ENCODE measurements around the gene ADGRG3.

ADGRG3 gene

DNA sequence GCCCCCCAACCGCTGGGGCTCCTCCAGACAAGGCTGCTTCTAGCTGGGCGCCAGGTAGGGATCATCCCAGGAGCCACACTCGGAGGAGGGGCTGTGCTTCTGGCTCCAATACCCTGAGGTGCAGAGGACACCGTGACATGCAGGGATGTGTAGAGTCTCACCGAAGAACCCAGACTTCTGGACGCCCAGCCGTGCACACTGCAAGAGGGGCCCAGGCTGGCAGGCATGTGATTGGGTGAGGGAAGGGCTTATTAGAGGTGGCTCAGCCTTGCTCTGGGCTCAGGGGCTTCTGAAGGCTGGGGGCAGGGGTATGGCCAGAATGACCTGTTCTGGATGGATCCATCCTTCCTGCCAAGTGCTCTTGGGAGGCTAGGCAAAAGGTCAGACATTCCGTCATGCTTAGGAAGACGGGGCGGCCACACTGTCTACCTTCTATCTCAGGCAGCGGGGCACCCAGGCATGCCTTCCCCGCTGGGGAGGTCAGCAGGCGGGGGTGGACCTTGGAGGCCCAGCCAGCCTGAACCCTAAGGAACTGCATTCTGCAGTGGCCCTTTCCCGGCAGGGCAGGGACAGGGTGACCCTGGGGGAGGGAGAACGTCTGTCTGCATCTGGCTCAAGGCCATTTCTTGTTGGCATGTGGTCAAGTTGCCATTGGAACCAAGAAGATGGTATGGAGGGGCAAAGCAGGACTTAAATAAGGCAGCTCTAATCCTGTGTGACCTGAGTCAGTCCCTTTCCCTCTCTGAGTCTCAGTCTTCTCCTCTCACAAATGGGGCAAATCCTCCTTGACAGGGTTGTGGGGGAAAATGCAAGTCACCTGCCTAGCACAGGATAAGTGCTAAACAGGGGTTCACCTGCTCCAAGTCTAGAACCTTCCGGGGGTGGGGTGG lies 45.5 kb upstream of the ADGRG3 start:
- TF ChIP-seq, protein P1, sequence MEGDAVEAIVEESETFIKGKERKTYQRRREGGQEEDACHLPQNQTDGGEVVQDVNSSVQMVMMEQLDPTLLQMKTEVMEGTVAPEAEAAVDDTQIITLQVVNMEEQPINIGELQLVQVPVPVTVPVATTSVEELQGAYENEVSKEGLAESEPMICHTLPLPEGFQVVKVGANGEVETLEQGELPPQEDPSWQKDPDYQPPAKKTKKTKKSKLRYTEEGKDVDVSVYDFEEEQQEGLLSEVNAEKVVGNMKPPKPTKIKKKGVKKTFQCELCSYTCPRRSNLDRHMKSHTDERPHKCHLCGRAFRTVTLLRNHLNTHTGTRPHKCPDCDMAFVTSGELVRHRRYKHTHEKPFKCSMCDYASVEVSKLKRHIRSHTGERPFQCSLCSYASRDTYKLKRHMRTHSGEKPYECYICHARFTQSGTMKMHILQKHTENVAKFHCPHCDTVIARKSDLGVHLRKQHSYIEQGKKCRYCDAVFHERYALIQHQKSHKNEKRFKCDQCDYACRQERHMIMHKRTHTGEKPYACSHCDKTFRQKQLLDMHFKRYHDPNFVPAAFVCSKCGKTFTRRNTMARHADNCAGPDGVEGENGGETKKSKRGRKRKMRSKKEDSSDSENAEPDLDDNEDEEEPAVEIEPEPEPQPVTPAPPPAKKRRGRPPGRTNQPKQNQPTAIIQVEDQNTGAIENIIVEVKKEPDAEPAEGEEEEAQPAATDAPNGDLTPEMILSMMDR (IDR thresholded peaks at IDR 0.05; ENCODE audit: extremely low read depth, insufficient read depth, missing control alignments), result no peak
- DNase-seq (ENCODE audit: low spot score), result no peak
- in situ Hi-C loops (cut with MboI; ENCODE audit: low pct_unique_long_range_greater_than_20kb, low sequenced_read_pairs, unreplicated experiment), result no loop called here

DNA sequence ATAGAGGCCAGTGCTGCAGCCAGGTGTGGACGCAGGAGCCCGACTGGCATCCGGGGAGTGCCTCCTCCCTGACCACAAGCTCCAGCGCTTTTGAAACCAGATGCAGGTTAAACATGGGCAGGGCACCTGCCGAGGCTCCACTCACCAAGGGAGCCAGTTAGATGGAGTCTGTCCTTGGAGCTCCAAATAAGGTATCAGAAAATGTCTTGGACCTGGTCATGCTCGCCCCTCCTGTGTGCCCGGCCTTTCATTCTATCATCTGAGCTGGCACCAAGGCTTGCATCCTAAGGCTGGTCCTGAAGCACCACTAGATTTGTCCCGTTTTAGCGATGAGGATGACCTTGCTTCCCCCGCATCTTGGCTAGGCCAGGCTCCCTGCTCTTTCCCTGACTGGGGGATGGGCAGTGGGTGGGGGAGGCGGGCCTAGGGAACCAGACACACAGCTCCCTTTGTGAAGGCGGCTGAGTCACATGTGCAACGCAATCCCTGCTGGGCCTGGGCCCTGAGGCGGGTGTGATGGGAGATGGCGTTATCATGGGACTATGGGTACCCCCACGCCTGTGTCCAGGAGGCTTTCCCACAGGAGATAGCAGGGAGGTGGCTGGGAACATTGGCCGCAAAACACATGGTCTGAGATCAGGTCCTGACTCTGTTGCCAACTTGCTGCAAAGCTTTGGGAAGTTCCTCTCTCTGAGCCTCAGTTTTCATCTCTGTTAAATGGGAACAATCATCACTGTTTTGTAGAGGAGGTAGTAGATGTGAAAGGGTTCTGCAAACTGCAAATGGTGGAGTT lies 44.7 kb upstream of the ADGRG3 start:
- in situ Hi-C loops (cut with MboI; ENCODE audit: low pct_unique_long_range_greater_than_20kb, low sequenced_read_pairs, unreplicated experiment), result no loop called here
- DNase-seq (ENCODE audit: low spot score), result no peak
- TF ChIP-seq, protein P1 (IDR thresholded peaks at IDR 0.05; ENCODE audit: extremely low read depth, insufficient read depth, missing control alignments), result no peak

DNA sequence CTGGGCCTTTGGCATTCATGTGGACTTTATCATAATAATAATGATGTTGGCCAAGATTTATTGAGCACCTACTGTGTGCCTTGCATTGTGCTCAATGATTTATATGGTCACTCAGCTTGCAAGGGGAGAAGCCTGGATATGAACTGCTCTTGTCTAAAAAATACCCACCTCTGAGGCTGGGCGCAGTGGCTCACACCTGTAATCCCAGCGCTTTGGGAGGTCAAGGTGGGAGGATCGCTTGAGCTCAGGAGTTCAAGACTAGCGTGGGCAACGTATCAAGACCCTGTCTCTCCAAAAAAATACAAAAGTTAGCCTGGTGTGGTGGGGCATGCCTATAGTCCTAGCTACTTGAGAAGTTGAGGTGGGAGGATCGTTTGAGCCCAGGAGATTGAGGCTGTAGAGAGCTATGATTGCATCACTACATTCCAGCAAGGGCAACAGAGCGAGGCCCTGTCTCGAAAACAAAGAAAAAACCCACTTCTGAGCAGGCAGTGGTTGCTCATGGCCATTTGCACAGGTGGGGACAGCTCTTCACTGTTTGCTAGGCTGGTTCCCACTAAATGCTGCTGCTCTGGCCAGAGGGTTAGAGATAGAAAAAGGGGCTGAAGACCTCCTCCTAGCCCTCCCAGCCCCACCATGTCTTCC lies 43.9 kb upstream of the ADGRG3 start:
- TF ChIP-seq, protein P1 (IDR thresholded peaks at IDR 0.05; ENCODE audit: extremely low read depth, insufficient read depth, missing control alignments), result no peak
- in situ Hi-C loops (cut with MboI; ENCODE audit: low pct_unique_long_range_greater_than_20kb, low sequenced_read_pairs, unreplicated experiment), result no loop called here

DNA sequence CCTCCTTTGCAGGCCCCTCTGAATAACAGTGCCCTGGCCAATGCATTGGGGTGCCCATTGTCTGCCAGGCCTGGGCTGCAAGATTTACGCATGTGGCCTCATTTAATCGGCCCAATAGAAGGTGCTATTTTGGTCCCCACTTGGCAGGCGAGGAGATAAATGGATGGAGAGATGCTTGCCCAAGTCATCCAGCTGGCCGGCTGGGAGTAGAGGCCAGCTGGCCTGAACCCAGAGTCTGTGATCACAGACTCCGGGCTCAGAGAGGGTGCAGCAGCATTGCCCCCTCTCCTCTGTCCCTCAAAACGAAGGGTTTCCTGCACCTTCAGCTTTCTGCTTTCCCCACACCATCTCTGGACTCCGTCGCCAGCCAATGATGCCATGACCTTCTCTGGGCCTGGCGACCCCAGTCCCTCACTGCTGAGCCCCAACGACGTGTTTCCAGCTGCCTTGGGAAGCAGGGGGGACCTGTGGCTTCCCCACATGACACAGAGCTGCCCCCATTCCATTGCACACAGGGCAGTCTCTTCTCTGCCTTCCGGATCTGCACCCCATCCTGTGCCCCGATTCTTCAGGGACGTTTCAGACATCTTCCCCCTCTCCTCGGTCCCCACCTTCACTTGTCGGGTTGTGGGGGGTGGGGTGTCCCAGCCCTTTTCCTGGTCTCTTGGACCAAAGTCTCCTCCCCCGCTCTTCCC lies 43.2 kb upstream of the ADGRG3 start:
- in situ Hi-C loops (cut with MboI; ENCODE audit: low pct_unique_long_range_greater_than_20kb, low sequenced_read_pairs, unreplicated experiment), result no loop called here
- TF ChIP-seq, protein P1 (IDR thresholded peaks at IDR 0.05; ENCODE audit: extremely low read depth, insufficient read depth, missing control alignments), result no peak
- DNase-seq (ENCODE audit: low spot score), result no peak

More for the DNA sequence above, 43.9 kb upstream of the ADGRG3 start:
- DNase-seq (ENCODE audit: low spot score), result no peak

DNA sequence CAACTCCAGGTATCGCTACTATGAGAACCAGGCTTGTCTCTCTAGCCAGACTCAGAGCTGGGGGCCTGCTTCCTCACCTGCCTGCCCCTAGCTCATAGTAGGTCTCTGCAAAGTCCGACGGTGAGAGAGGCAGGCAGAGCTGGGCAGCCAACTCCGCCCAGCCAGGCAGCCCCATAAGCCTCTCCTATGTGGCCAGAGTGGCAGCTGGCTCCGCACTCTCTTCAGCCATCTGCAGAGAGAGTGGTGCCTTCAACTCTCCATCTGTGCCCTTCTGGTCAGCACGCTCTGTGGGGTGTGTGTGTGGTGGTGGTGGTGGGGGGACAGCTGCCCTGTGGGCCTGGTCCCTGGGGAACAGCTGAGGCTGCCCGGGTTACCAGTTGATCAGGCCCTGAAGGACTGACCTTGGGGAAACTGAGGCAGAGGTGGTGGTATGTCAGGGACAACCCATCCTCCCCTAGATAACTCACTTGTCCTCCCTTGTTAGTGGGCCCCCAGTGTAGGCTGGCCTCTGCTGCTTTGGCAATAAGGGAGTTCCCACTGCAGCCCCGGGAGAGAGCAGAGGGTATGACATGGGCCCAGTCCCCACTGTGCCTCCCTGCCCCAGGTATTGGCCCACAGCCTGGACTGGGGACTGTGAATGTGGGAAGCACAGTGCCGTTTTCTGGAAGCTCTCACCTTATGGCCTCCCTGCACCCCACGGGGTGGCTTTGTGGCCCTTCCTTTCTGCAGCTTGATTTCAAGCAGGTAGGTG lies 41.5 kb upstream of the ADGRG3 start:
- DNase-seq (ENCODE audit: low spot score), result no peak
- in situ Hi-C loops (cut with MboI; ENCODE audit: low pct_unique_long_range_greater_than_20kb, low sequenced_read_pairs, unreplicated experiment), result no loop called here

More for the DNA sequence above, 41.5 kb upstream of the ADGRG3 start:
- TF ChIP-seq, protein P1 (IDR thresholded peaks at IDR 0.05; ENCODE audit: extremely low read depth, insufficient read depth, missing control alignments), result no peak
